Nucleus accumbens (tissue), 56 donors: Measurements from ENCODE around the gene CASD1.
A peak's percentile ranks its signal among the peaks of the same experiment; 100 is the strongest.

ENCODE experiments used
- DNase-seq, 56 donors: peaks; one replicate each; lab custom pipeline; 2025; lab: John Stamatoyannopoulos, UW

CASD1 gene

GRCh38 chr7:94512735-94513564 is 3.3 kb downstream of the CASD1 start:
- peak in 1 of 56 donors; percentile 1 for DNase-seq

GRCh38 chr7:94513565-94513860 is 3.9 kb downstream of the CASD1 start:
- DNase-seq = no peak

- no peak for DNase-seq
Observed at GRCh38 chr7:94514140-94514889, 4.7 kb downstream of the CASD1 start.

- no peak for DNase-seq
Observed at GRCh38 chr7:94514917-94515316, 5.3 kb downstream of the CASD1 start.

- no peak for DNase-seq
Observed at GRCh38 chr7:94525923-94526322, 16.3 kb downstream of the CASD1 start.

DNA sequence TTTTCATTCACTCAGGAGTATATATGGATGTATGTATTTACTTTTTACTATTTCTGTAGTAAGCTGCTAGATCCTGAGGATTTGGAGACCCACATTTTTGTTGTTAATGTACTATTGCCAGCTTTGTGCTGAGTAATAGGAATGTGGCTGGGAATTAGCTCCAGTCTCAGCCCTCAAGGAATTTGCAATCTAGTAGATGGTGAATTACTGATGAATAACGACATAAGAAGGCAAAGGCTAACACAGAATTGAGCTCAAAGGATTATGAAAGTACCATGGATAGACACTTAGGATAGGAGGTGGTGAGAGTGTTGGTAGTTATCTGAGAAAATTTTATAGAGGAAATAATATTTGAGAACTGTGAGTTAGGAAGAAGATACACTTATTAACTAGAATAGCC is 19.9 kb downstream of the CASD1 start:
- DNase-seq = no peak

- no peak for DNase-seq
Observed at GRCh38 chr7:94530109-94530508, 20.5 kb downstream of the CASD1 start.

DNA sequence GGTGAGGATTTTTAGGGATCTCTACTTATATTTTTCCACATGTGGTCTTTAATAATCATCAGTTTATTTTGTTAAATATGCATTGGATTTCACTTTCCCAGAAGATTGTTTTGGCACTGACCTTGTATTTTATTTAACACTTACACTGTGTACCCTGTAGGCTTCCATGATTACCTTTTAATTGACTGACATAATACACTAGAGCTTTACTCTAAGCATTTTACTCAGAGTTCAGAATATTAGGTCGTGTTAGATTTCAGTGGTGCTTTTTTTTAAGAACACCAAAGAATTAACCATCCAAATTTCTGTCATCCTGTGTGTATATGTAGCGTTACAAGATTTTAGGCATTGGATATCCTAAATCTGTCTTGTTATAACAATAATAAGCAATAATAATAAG is 23.1 kb downstream of the CASD1 start:
- DNase-seq = no peak

- no peak for DNase-seq
Observed at GRCh38 chr7:94540428-94540827, 30.8 kb downstream of the CASD1 start.

DNA sequence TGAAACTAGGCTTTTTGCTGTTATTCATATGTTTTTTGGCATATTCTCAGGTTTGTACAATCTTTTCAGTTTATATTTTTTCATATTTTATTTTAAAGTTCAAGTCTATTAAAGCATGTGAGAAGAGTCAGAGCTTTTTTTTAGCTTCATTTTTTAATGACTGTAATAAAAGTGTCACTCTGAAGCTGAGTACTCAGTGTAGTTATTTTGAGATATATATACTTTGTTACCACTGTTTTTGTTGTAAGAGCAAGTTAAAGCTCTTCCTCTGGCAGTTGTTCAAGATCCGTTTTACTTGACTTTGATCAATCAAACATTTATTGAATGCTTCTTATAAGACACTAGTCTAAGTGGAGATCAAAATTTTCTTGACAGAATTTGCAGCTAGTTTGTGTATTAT is 37.5 kb downstream of the CASD1 start:
- DNase-seq = no peak

DNA sequence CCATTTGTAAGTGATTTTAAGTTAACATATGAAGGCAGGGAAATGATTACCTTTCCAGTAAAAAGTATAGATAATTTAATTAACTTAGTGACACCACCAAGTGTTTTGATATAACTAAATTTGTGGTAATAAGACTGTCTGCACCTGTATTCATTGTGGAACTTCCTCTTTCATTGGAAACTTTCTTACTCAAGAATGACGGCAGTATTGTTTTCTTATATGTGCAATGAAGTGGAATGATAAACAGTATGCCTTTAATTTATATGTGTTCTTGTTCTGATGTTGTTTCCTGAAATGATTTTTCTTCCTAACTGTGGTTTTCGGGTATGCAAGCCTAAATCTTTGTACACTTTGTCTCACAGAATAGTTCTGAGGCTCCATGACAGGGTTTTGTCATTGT is 46.4 kb downstream of the CASD1 start:
- DNase-seq = no peak

DNA sequence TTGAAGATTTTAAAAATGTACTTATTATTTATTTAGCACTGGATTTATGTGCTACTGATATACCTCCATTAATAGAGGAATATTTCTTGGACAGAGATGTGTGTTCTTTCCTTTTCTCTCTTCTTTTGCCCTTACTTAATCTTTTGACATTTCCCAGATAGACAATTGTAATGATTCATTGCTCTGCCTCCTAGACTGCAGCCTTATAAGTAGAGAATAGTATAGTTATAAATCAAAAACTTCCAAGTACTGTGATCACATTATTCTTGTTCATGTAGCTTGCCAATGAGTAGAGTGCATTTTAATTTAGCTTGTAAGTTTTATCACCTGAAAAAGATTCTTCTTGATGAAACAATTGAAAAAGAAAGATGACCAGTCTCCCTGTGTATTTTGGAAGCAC is 47.6 kb downstream of the CASD1 start:
- DNase-seq = no peak

DNA sequence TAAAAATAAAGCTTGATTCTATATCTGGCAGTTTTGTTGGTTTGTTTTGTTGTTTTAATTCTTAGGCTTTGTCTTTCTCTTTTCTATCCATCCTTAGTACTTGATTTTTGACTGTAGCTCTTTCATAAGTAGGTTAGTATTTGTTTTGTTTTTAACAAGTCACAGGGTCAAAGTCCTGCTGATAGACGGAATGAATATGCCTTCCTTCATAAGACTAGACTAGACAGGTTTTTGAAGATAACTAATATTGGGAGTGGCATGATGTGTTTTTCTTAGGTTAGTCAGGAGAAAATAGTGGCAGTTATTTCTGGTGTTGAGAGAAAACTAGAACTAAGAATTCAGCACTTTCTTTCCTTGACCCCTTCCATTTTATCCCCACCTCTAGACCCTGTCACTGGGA is 50.4 kb downstream of the CASD1 start:
- no peak for DNase-seq

GRCh38 chr7:94561841-94562514 is 52.4 kb downstream of the CASD1 start:
- no peak for DNase-seq

- no peak for DNase-seq
Observed at GRCh38 chr7:94562525-94562924, 52.9 kb downstream of the CASD1 start.

DNA sequence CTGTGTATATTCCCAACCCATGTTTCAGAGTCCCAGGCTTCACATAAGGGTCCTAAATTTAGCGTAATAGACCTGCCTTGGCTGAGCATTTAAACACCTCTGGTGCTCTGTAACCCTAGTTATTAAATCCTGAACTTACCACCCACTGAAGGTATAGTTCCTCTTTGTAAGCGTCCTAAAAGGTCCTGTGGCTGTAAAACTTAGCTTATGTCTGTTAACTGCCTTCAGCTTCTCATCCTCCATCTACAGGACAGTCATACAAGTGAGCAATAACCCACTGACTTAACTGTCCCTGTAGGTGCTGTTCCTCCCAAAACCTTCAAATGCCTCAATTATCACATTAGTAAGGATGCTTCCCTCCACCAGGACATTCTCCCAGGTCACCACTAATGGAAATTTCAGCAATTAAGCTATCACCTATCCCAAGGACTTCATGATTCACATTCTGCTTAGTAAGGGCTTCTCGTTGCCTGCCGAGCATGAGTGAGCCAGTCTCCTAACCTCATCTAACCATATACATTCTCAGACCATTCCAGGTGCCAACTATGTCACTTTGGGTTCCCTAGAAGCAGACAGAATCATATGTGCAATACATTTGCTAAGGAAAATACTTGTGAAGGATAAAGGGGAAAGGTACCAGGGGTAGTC is 55.8 kb downstream of the CASD1 start:
- DNase-seq = no peak

DNA sequence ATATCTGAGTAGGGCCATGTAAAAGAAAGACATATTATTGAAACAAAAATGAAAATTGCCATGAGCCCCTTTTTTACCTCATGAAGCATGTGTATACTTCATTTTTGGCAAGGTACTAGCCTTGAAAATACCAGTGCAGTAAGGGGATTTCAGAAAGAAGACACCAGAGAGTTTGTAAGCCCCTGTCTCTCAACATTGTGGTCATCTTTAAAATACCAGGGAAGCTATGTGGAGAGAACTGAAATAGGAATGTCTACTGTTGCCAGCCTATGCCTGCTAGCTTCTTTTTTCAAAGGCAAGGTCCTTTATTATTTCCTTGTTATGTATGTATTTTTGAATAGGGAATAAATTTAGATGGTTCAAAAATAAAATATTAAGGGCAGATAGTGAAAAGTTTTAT is 57.8 kb downstream of the CASD1 start:
- DNase-seq = no peak

DNA sequence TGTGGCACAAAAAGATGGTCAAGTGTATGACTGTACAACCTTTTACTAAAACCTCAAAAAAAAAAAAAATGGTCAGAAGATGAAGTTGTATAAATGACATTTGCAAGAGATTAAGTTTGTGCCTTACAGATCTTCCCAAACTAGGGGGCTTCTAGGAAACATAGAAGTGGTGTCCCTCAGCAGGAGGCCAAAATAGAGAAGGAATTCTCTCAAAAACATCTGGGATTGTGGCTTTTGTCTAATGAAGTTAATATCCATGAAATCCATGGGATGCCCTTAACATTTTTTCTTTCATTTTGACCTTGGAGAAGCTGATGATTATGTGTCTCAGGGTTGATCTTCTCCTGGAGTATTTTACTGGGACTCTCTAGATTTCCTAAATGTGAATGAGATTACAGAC is 62.2 kb downstream of the CASD1 start:
- no peak for DNase-seq

GRCh38 chr7:94575646-94576045 is 66.0 kb downstream of the CASD1 start:
- no peak for DNase-seq

GRCh38 chr7:94576316-94576715 is 66.7 kb downstream of the CASD1 start:
- DNase-seq = no peak

DNA sequence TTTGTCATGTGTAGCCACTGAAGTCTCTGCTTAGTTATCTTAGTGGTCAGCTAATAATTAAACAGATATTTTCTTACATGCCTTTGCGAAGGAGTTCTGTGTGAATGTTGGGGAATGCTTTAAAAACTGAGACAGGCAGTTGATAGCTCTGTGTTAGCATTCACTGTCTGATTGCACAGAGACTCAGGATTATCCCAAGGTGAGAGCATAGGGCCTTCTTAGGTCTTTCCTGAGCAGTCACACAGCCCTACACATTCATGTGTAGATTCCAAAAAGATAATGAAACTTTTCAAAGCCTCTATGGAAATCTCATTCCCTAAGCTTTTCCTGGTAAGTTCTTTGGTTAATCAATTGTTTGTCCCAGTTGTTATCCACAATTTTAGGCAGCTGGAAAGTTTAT is 67.7 kb downstream of the CASD1 start:
- DNase-seq = no peak
